ENCODE measurements around the gene ZNF646. TPM values are rescaled to one million over a fixed set of nuclear protein-coding genes. Genes with fewer than 3 reads are reported as not detected.

ZNF646 gene
- total and polyA plus RNA-seq, 3 donors from 2014 or later = 68.9 to 80.3 (median 74.0) TPM

- peak; percentile 29 for DNase-seq
Observed at GRCh38 chr16:31084584-31085302, 10.5 kb downstream of the ZNF646 start.

DNA sequence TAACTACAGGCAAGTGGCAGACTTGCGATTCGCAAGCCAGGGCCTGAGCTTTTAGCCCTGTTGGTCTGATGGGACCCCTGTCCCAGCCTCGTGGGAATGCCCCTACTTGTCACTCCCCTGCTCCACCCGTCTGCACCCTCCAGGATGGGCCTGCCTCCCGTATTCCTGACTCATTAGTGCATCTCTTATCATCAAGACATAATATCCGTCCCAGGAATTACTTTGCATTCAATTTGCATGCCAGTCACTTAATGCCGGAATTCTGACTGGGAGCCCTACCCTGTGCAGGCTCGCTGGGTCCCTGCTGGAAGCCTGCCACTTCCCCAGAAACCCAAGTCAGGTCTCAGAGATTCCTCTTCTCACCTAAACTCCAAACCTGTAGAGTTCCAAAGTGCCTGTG is 11.2 kb downstream of the ZNF646 start:
- Histone ChIP-seq H3K27me3 (no peaks in the 10 kb centered on the region), H3K36me3 (ENCODE audit: low read depth, missing control alignments) (no peaks in the 10 kb centered on the region), H3K4me1 (peaks cover 28% of the 10 kb centered on the region), H3K27ac (no peak overlapping the region), H3K9me3 (no peaks in the 10 kb centered on the region), H3K4me3 (no peak overlapping the region)
- WGBS, 2 donors = 71 to 75% methylated on average over 8 of the region's 8 CpGs
- intact Hi-C loops (cut with DNase I; ENCODE audit: low total_unique reads) = loop anchor here (10.0 kb wide), 1 partner anchor 59 kb away; no protein-coding TSS in a partner anchor
- no peak for DNase-seq
- TF ChIP-seq CTCF (IDR thresholded peaks at IDR 0.05) (no peak), POLR2A (IDR thresholded peaks at IDR 0.05) (no peak)

More at GRCh38 chr16:31084584-31085302, 10.5 kb downstream of the ZNF646 start:
- WGBS, 2 donors = 92% methylated on average over 14 of the region's 16 CpGs; no CpG with 5 or more reads in 1 of the 2 donors
- Histone ChIP-seq H3K4me3 (no peak overlapping the region), H3K27ac (no peak overlapping the region), H3K27me3 (no peaks in the 10 kb centered on the region), H3K4me1 (peaks cover 28% of the 10 kb centered on the region), H3K9me3 (no peaks in the 10 kb centered on the region), H3K36me3 (ENCODE audit: low read depth, missing control alignments) (no peaks in the 10 kb centered on the region)
- intact Hi-C loops (cut with DNase I; ENCODE audit: low total_unique reads) = loop anchor here (10.0 kb wide), 1 partner anchor 60 kb away; no protein-coding TSS in a partner anchor
- TF ChIP-seq CTCF (IDR thresholded peaks at IDR 0.05) (no peak), POLR2A (IDR thresholded peaks at IDR 0.05) (no peak)

DNA sequence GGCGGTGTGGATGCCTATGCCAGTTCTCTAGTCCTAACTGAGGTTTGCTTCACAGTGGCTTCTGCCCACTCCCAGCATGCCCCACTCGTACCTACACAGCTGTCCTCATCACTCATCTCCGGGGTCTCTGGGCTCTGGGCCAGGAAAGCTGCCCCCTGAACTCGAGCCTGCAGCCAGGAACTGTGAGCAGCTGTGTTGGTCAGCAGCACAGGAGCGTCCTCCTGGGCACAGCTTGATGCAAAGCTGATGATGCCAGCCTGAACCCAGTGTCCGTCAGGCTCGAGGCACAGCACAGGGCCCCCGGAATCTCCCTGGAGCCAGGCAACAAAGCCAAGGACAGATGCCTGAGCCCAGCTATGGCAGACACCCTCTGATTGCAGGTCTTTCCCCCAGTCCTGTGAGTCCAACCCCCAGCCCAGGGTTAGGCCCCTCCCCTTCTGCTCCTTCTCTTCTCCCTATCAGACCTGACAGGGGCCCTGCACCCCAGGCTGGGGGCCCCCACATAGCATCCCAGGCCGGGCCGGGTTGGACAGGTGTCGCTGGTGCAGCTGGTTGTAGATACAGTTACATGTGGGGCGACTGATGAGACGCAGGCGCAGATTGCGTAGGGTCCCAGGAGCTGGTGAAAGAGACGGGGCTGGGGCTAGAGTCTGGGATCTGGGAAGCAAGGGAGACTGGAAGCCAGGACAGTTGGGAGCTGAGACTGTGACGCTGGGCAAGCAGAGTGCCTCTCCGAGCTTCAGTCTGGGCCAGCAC is 11.8 kb downstream of the ZNF646 start:
- no peaks in the 10 kb centered on the region for H3K36me3 ChIP-seq (ENCODE audit: low read depth, missing control alignments)
- no peak overlapping the region for H3K4me3 ChIP-seq
- TF ChIP-seq POLR2A (IDR thresholded peaks at IDR 0.05) (no peak), CTCF (IDR thresholded peaks at IDR 0.05) (no peak)
- no peak for DNase-seq
- H3K27me3 ChIP-seq = no peaks in the 10 kb centered on the region
- 79 to 82% methylated on average over 14 to 18 of the region's 18 CpGs for WGBS, 2 donors
- no peaks in the 10 kb centered on the region for H3K9me3 ChIP-seq
- intact Hi-C loops (cut with DNase I; ENCODE audit: low total_unique reads) = loop anchor here (10.0 kb wide), 1 partner anchor 59 kb away; no protein-coding TSS in a partner anchor
- H3K27ac ChIP-seq = no peak overlapping the region
- peaks cover 28% of the 10 kb centered on the region for H3K4me1 ChIP-seq

GRCh38 chr16:31086629-31086906 is 12.3 kb downstream of the ZNF646 start:
- no peaks in the 10 kb centered on the region for H3K36me3 ChIP-seq (ENCODE audit: low read depth, missing control alignments)
- no peak for DNase-seq
- no peak for TF ChIP-seq CTCF (IDR thresholded peaks at IDR 0.05)
- TF ChIP-seq POLR2A (IDR thresholded peaks at IDR 0.05) = no peak
- no peak overlapping the region for H3K4me3 ChIP-seq
- WGBS, 2 donors = 91% methylated on average over 6 of the region's 6 CpGs; no CpG with 5 or more reads in 1 of the 2 donors
- intact Hi-C loops (cut with DNase I; ENCODE audit: low total_unique reads) = loop anchor here (10.0 kb wide), 1 partner anchor 58 kb away; no protein-coding TSS in a partner anchor
- peaks cover 28% of the 10 kb centered on the region for H3K4me1 ChIP-seq
- H3K27ac ChIP-seq = no peak overlapping the region
- no peaks in the 10 kb centered on the region for H3K9me3 ChIP-seq
- no peaks in the 10 kb centered on the region for H3K27me3 ChIP-seq

Data from testis (tissue), 3 donors.